K562 (cell line): Measurements from ENCODE around the gene KLHL35. TPM values are rescaled to one million over a fixed set of nuclear protein-coding genes. Genes with fewer than 3 reads are reported as not detected.
A peak's percentile ranks its signal among the peaks of the same experiment; 100 is the strongest.

ENCODE experiments used
- CREB1 ChIP-seq, 2 experiments: sonication (generic) in 1 of 2; formaldehyde crosslinking in 1 of 2; IDR thresholded peaks; 2 replicates each; pipeline versions ENCODE4 v1.6.1 to v1.8.0; 2012 to 2022; ENCODE audit warnings: inconsistent platforms in 1 of 2, mild to moderate bottlenecking in 1 of 2, missing genetic modification reagents in 1 of 2, moderate library complexity in 1 of 2
- HDAC3 ChIP-seq: fragments of 450-650 bp; IDR thresholded peaks from 2 replicates; pipeline ENCODE4 v1.6.1; 2018; ENCODE audit warnings: borderline replicate concordance, mild to moderate bottlenecking, moderate library complexity; ENCODE audit not compliant: partially characterized antibody
- NFATC3 ChIP-seq: fragments of 450-650 bp; IDR thresholded peaks from 2 replicates; pipeline ENCODE4 v1.6.1; 2017; ENCODE audit warnings: mild to moderate bottlenecking
- SMARCE1 ChIP-seq: fragments of 450-650 bp; IDR thresholded peaks from 2 replicates; pipeline ENCODE4 v1.7.1; 2016; ENCODE audit warnings: mild to moderate bottlenecking
- TFAP4 ChIP-seq: sonication (generic); formaldehyde crosslinking; IDR thresholded peaks from 2 replicates; pipeline ENCODE4 v1.8.0; 2022; ENCODE audit warnings: missing genetic modification reagents, mild to moderate bottlenecking, moderate library complexity, borderline replicate concordance
- TSHZ1 ChIP-seq: fragments of 250-450 bp; sonication (Bioruptor Pico); IDR thresholded peaks from 2 replicates; pipeline ENCODE4 v1.4.0; 2020; ENCODE audit warnings: mild to moderate bottlenecking, moderate library complexity
- polyA plus RNA-seq, 8 experiments: library from polyadenylated mRNA; depleted of rRNA in 4 of 8; stranded (reverse) in 5 of 8; unstranded in 3 of 8; fragments of >200 nt; fragmentation: Nextera tagmentation in 2 of 8; fragmentation: Illumina TruSeq in 1 of 8; extraction: Ambion mirVana in 2 of 8; extraction: Trizol in 1 of 8; gene quantifications; 2 replicates each; pipeline versions ENCODE4 v1.2.1 to v1.2.3, GENCODE V29; 2011 to 2014; ENCODE audit warnings: inconsistent platforms in 1 of 8, missing spikeins in 1 of 8
- total RNA-seq, 7 experiments: library from RNA; depleted of rRNA in 6 of 7; stranded (reverse); fragments of >200 nt in 6 of 7; fragmentation: Illumina TruSeq in 2 of 7; extraction: Trizol in 2 of 7; gene quantifications; 2 replicates each; pipeline versions ENCODE4 v1.2.1 to v1.2.3, GENCODE V29; 2011 to 2021; ENCODE audit warnings: low replicate concordance in 1 of 7
- TF ChIP-seq, protein P1 (sequence below), 2 experiments: fragments of 450-650 bp in 1 of 2; IDR thresholded peaks; 2 replicates each; pipeline ENCODE4 v1.6.1; 2011 to 2017; ENCODE audit warnings: low read depth in 2 of 2, antibody characterized with exemption in 1 of 2, borderline replicate concordance in 1 of 2, low read length in 1 of 2, mild to moderate bottlenecking in 1 of 2, mixed read lengths in 1 of 2; ENCODE audit not compliant: control insufficient read depth in 1 of 2
- TF ChIP-seq, protein P2 (sequence below): fragments of 450-650 bp; IDR thresholded peaks from 2 replicates; pipeline ENCODE4 v1.6.1; 2017; ENCODE audit warnings: antibody characterized with exemption, mild to moderate bottlenecking
- TF ChIP-seq, protein P3 (sequence below): fragments of 250-450 bp; sonication (Bioruptor Pico); IDR thresholded peaks from 2 replicates; pipeline ENCODE4 v1.4.0; 2020; ENCODE audit warnings: borderline replicate concordance
- TF ChIP-seq, protein P4 (sequence below): sonication (generic); formaldehyde crosslinking; IDR thresholded peaks from 2 replicates; pipeline ENCODE4 v1.9.0; 2022; ENCODE audit warnings: mild to moderate bottlenecking, missing genetic modification reagents

KLHL35 gene
- total and polyA plus RNA-seq, 9 of the 15 experiments (the other 6 are each of a cell fraction or from before 2014, with no cell fraction given) = not detected

- no peak for TF ChIP-seq TSHZ1 (CRISPR knock-in tag)
- TF ChIP-seq, protein P1, sequence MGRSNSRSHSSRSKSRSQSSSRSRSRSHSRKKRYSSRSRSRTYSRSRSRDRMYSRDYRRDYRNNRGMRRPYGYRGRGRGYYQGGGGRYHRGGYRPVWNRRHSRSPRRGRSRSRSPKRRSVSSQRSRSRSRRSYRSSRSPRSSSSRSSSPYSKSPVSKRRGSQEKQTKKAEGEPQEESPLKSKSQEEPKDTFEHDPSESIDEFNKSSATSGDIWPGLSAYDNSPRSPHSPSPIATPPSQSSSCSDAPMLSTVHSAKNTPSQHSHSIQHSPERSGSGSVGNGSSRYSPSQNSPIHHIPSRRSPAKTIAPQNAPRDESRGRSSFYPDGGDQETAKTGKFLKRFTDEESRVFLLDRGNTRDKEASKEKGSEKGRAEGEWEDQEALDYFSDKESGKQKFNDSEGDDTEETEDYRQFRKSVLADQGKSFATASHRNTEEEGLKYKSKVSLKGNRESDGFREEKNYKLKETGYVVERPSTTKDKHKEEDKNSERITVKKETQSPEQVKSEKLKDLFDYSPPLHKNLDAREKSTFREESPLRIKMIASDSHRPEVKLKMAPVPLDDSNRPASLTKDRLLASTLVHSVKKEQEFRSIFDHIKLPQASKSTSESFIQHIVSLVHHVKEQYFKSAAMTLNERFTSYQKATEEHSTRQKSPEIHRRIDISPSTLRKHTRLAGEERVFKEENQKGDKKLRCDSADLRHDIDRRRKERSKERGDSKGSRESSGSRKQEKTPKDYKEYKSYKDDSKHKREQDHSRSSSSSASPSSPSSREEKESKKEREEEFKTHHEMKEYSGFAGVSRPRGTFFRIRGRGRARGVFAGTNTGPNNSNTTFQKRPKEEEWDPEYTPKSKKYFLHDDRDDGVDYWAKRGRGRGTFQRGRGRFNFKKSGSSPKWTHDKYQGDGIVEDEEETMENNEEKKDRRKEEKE (IDR thresholded peaks at IDR 0.05; ENCODE audit: borderline replicate concordance in 1 of 2, control insufficient read depth in 1 of 2, low read depth in 2 of 2, low read length in 1 of 2) = no peak
- TF ChIP-seq, protein P2, sequence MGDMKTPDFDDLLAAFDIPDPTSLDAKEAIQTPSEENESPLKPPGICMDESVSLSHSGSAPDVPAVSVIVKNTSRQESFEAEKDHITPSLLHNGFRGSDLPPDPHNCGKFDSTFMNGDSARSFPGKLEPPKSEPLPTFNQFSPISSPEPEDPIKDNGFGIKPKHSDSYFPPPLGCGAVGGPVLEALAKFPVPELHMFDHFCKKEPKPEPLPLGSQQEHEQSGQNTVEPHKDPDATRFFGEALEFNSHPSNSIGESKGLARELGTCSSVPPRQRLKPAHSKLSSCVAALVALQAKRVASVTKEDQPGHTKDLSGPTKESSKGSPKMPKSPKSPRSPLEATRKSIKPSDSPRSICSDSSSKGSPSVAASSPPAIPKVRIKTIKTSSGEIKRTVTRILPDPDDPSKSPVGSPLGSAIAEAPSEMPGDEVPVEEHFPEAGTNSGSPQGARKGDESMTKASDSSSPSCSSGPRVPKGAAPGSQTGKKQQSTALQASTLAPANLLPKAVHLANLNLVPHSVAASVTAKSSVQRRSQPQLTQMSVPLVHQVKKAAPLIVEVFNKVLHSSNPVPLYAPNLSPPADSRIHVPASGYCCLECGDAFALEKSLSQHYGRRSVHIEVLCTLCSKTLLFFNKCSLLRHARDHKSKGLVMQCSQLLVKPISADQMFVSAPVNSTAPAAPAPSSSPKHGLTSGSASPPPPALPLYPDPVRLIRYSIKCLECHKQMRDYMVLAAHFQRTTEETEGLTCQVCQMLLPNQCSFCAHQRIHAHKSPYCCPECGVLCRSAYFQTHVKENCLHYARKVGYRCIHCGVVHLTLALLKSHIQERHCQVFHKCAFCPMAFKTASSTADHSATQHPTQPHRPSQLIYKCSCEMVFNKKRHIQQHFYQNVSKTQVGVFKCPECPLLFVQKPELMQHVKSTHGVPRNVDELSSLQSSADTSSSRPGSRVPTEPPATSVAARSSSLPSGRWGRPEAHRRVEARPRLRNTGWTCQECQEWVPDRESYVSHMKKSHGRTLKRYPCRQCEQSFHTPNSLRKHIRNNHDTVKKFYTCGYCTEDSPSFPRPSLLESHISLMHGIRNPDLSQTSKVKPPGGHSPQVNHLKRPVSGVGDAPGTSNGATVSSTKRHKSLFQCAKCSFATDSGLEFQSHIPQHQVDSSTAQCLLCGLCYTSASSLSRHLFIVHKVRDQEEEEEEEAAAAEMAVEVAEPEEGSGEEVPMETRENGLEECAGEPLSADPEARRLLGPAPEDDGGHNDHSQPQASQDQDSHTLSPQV = peak; percentile 75; the same call in 1 of the 2 replicates
- no peak for TF ChIP-seq CREB1 (IDR thresholded peaks at IDR 0.05)
- TF ChIP-seq CREB1 (CRISPR knock-in tag; IDR thresholded peaks at IDR 0.05) = 0 out of 2 replicates have a peak, but pooled peaks have one; percentile 33
- TF ChIP-seq TFAP4 (CRISPR knock-in tag) = peak; percentile 78
- TF ChIP-seq SMARCE1 = peak; percentile 91
- TF ChIP-seq NFATC3 = no peak
- TF ChIP-seq, protein P3, sequence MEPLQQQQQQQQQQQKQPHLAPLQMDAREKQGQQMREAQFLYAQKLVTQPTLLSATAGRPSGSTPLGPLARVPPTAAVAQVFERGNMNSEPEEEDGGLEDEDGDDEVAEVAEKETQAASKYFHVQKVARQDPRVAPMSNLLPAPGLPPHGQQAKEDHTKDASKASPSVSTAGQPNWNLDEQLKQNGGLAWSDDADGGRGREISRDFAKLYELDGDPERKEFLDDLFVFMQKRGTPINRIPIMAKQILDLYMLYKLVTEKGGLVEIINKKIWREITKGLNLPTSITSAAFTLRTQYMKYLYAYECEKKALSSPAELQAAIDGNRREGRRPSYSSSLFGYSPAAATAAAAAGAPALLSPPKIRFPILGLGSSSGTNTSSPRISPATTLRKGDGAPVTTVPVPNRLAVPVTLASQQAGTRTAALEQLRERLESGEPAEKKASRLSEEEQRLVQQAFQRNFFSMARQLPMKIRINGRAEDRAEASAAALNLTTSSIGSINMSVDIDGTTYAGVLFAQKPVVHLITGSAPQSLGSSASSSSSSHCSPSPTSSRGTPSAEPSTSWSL (CRISPR knock-in tag) = no peak
- TF ChIP-seq, protein P4, sequence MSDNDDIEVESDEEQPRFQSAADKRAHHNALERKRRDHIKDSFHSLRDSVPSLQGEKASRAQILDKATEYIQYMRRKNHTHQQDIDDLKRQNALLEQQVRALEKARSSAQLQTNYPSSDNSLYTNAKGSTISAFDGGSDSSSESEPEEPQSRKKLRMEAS (CRISPR knock-in tag) = no peak
- TF ChIP-seq HDAC3 = no peak
These were observed 47.5 kb upstream of the KLHL35 start (continued) for GRCh38 chr11:75480185-75481175.
